HepG2 (cell line): ENCODE measurements around the gene HDGF. TPM values are rescaled to one million over a fixed set of nuclear protein-coding genes. Genes with fewer than 3 reads are reported as not detected.

ENCODE experiments used
- CEBPG ChIP-seq: IDR thresholded peaks from 2 replicates; pipeline ENCODE4 v1.6.1; 2016
- ETV5 ChIP-seq: IDR thresholded peaks from 2 replicates; pipeline ENCODE4 v1.6.1; 2018; ENCODE audit warnings: missing biosample characterization, missing genetic modification reagents, inconsistent platforms, borderline replicate concordance
- KDM5B ChIP-seq: sonication (generic); formaldehyde crosslinking; IDR thresholded peaks from 2 replicates; pipeline ENCODE4 v1.4.0; 2020; ENCODE audit warnings: missing genetic modification reagents, mild to moderate bottlenecking, borderline replicate concordance
- LCORL ChIP-seq, 2 experiments: fragments of 450-650 bp in 1 of 2; sonication (generic) in 1 of 2; formaldehyde crosslinking in 1 of 2; IDR thresholded peaks; 2 replicates each; pipeline versions ENCODE4 v1.5.0 to v1.6.1; 2017 to 2020; ENCODE audit warnings: antibody characterized with exemption in 1 of 2, missing genetic modification reagents in 1 of 2
- MED1 ChIP-seq: sonication (generic); formaldehyde crosslinking; IDR thresholded peaks from 2 replicates; pipeline ENCODE4 v1.4.0; 2020; ENCODE audit warnings: missing genetic modification reagents
- POGZ ChIP-seq: sonication (generic); formaldehyde crosslinking; IDR thresholded peaks from 2 replicates; pipeline ENCODE4 v1.4.0; 2020; ENCODE audit warnings: mild to moderate bottlenecking, missing genetic modification reagents
- ZNF121 ChIP-seq: sonication (generic); formaldehyde crosslinking; IDR thresholded peaks from 2 replicates; pipeline ENCODE4 v1.5.0; 2020; ENCODE audit warnings: mild to moderate bottlenecking, missing genetic modification reagents
- ZNF3 ChIP-seq: IDR thresholded peaks from 2 replicates; pipeline ENCODE4 v1.7.0; 2017; ENCODE audit warnings: inconsistent platforms
- ZNF572 ChIP-seq: sonication (generic); formaldehyde crosslinking; IDR thresholded peaks from 2 replicates; pipeline ENCODE4 v1.5.1; 2020; ENCODE audit warnings: mild to moderate bottlenecking, missing genetic modification reagents
- ZSCAN31 ChIP-seq: sonication (generic); formaldehyde crosslinking; IDR thresholded peaks from 2 replicates; pipeline ENCODE4 v1.5.0; 2020; ENCODE audit warnings: low read depth, mild to moderate bottlenecking, missing genetic modification reagents
- polyA plus RNA-seq, 8 experiments: library from polyadenylated mRNA; depleted of rRNA in 3 of 8; stranded (reverse) in 7 of 8; unstranded in 1 of 8; fragments of >200 nt; fragmentation: Illumina TruSeq in 4 of 8; extraction: Trizol in 4 of 8; gene quantifications; 2 replicates each; pipeline versions ENCODE4 v1.2.1 to v1.2.3, GENCODE V29; 2011 to 2016; ENCODE audit warnings: low read depth in 4 of 8, missing spikeins in 1 of 8, mixed read lengths in 1 of 8; ENCODE audit not compliant: insufficient read depth in 1 of 8
- total RNA-seq, 5 experiments: library from RNA; depleted of rRNA; stranded (reverse); fragments of >200 nt; fragmentation: Illumina TruSeq; extraction: Trizol; gene quantifications; 2 replicates each; pipeline ENCODE4 v1.2.3, GENCODE V29; 2016; ENCODE audit warnings: low read depth in 1 of 5
- TF ChIP-seq, protein P1 (sequence below): IDR thresholded peaks from 2 replicates; pipeline ENCODE4 v1.6.1; 2016; ENCODE audit warnings: mild to moderate bottlenecking
- TF ChIP-seq, protein P2 (sequence below): sonication (generic); formaldehyde crosslinking; IDR thresholded peaks from 2 replicates; pipeline ENCODE4 v1.4.0; 2020; ENCODE audit warnings: missing genetic modification reagents
- TF ChIP-seq, protein P3 (sequence below): IDR thresholded peaks from 2 replicates; pipeline ENCODE4 v1.6.1; 2016; ENCODE audit warnings: missing genetic modification reagents, missing compliant biosample characterization
- TF ChIP-seq, protein P4 (sequence below): sonication (generic); formaldehyde crosslinking; IDR thresholded peaks from 2 replicates; pipeline ENCODE4 v1.4.0; 2020; ENCODE audit warnings: missing genetic modification reagents, borderline replicate concordance
- TF ChIP-seq, protein P5 (sequence below): sonication (generic); formaldehyde crosslinking; IDR thresholded peaks from 2 replicates; pipeline ENCODE4 v1.8.1; 2023; ENCODE audit warnings: mild to moderate bottlenecking, moderate library complexity, missing genetic modification reagents
- TF ChIP-seq, protein P6 (sequence below): IDR thresholded peaks from 2 replicates; pipeline ENCODE4 v1.6.1; 2016; ENCODE audit warnings: low read depth, borderline replicate concordance
- TF ChIP-seq, protein P7 (sequence below): sonication (generic); formaldehyde crosslinking; IDR thresholded peaks from 2 replicates; pipeline ENCODE4 v1.5.1; 2020; ENCODE audit warnings: missing genetic modification reagents, mild to moderate bottlenecking, borderline replicate concordance

The HDGF gene
- total and polyA plus RNA-seq, 2 of the 13 experiments (the other 11 are each of a cell fraction or from before 2014, with no cell fraction given): 156 to 196 TPM

DNA sequence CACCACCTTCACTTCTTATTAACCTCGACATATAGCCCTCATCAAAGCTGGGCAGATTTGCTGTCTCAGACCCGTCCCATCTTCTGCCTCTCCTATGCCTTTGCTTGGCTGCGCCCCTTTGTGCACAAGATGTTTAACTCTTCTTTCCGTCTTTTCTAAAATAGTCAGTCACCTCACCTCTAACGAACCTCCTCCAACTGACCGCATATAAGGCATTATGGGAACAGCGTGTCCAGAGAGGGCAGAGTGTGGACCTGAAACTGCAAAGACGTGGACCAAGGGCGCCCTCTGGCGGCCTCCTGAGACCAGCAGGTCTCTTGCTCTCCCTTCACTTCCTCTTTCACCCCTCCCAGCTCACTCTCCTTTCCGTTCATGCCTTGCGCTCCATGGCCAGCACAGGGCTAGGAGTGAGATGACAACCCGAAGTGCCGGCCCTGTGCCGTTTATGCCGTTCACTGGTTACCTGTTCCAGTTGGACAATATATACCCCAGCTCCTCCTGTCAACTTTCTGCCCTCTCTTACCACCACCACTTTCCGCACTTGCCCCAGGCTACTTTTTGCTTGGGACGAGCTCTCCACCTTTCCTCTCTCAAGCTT, 25.7 kb downstream of the HDGF start (continued):
- TF ChIP-seq, protein P1, sequence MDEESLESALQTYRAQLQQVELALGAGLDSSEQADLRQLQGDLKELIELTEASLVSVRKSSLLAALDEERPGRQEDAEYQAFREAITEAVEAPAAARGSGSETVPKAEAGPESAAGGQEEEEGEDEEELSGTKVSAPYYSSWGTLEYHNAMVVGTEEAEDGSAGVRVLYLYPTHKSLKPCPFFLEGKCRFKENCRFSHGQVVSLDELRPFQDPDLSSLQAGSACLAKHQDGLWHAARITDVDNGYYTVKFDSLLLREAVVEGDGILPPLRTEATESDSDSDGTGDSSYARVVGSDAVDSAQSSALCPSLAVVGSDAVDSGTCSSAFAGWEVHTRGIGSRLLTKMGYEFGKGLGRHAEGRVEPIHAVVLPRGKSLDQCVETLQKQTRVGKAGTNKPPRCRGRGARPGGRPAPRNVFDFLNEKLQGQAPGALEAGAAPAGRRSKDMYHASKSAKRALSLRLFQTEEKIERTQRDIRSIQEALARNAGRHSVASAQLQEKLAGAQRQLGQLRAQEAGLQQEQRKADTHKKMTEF (CRISPR knock-in tag): peak; percentile 55
- TF ChIP-seq POGZ (CRISPR knock-in tag): 0 out of 2 replicates have a peak, but pooled peaks have one; percentile 40
- TF ChIP-seq ZNF121: no peak
- TF ChIP-seq, protein P2, sequence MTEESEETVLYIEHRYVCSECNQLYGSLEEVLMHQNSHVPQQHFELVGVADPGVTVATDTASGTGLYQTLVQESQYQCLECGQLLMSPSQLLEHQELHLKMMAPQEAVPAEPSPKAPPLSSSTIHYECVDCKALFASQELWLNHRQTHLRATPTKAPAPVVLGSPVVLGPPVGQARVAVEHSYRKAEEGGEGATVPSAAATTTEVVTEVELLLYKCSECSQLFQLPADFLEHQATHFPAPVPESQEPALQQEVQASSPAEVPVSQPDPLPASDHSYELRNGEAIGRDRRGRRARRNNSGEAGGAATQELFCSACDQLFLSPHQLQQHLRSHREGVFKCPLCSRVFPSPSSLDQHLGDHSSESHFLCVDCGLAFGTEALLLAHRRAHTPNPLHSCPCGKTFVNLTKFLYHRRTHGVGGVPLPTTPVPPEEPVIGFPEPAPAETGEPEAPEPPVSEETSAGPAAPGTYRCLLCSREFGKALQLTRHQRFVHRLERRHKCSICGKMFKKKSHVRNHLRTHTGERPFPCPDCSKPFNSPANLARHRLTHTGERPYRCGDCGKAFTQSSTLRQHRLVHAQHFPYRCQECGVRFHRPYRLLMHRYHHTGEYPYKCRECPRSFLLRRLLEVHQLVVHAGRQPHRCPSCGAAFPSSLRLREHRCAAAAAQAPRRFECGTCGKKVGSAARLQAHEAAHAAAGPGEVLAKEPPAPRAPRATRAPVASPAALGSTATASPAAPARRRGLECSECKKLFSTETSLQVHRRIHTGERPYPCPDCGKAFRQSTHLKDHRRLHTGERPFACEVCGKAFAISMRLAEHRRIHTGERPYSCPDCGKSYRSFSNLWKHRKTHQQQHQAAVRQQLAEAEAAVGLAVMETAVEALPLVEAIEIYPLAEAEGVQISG (CRISPR knock-in tag): peak; percentile 81
- TF ChIP-seq ETV5 (CRISPR knock-in tag): peak; percentile 79
- TF ChIP-seq, protein P3, sequence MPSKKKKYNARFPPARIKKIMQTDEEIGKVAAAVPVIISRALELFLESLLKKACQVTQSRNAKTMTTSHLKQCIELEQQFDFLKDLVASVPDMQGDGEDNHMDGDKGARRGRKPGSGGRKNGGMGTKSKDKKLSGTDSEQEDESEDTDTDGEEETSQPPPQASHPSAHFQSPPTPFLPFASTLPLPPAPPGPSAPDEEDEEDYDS (CRISPR knock-in tag): no peak
- peak; percentile 45 for TF ChIP-seq MED1 (CRISPR knock-in tag)
- TF ChIP-seq ZNF572: peak; percentile 72; the same call in 1 of the 2 replicates
- peak; percentile 22; the same call in 1 of the 2 replicates for TF ChIP-seq KDM5B (CRISPR knock-in tag)
- TF ChIP-seq LCORL (IDR thresholded peaks at IDR 0.05): no peak
- 0 out of 2 replicates have a peak, but pooled peaks have one; percentile 39 for TF ChIP-seq LCORL (CRISPR knock-in tag; IDR thresholded peaks at IDR 0.05)
- TF ChIP-seq, protein P4, sequence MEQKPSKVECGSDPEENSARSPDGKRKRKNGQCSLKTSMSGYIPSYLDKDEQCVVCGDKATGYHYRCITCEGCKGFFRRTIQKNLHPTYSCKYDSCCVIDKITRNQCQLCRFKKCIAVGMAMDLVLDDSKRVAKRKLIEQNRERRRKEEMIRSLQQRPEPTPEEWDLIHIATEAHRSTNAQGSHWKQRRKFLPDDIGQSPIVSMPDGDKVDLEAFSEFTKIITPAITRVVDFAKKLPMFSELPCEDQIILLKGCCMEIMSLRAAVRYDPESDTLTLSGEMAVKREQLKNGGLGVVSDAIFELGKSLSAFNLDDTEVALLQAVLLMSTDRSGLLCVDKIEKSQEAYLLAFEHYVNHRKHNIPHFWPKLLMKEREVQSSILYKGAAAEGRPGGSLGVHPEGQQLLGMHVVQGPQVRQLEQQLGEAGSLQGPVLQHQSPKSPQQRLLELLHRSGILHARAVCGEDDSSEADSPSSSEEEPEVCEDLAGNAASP: peak; percentile 20; the same call in 1 of the 2 replicates
- TF ChIP-seq, protein P5, sequence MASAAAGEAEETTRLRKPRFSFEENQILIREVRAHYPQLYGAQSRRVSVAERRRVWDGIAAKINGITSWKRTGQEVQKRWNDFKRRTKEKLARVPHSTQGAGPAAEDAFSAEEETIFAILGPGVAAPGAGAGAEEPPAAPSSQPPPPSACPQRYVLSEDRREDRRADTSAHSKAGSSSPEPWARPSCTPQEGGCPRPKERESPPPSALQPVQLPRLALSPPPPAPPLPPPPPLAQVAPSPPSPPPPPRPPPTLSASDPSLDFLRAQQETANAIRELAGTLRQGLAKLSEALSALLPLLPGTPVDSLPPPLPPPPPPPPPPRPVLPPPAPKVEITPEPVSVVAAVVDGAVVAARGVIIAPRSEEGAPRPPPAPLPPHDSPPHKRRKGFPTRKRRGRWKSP (CRISPR knock-in tag): 0 out of 2 replicates have a peak, but pooled peaks have one; percentile 26
- TF ChIP-seq, protein P6, sequence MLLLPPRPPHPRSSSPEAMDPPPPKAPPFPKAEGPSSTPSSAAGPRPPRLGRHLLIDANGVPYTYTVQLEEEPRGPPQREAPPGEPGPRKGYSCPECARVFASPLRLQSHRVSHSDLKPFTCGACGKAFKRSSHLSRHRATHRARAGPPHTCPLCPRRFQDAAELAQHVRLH (CRISPR knock-in tag): 0 out of 2 replicates have a peak, but pooled peaks have one; percentile 46
- TF ChIP-seq ZNF3 (CRISPR knock-in tag): no peak
- TF ChIP-seq CEBPG (CRISPR knock-in tag): no peak
- TF ChIP-seq, protein P7, sequence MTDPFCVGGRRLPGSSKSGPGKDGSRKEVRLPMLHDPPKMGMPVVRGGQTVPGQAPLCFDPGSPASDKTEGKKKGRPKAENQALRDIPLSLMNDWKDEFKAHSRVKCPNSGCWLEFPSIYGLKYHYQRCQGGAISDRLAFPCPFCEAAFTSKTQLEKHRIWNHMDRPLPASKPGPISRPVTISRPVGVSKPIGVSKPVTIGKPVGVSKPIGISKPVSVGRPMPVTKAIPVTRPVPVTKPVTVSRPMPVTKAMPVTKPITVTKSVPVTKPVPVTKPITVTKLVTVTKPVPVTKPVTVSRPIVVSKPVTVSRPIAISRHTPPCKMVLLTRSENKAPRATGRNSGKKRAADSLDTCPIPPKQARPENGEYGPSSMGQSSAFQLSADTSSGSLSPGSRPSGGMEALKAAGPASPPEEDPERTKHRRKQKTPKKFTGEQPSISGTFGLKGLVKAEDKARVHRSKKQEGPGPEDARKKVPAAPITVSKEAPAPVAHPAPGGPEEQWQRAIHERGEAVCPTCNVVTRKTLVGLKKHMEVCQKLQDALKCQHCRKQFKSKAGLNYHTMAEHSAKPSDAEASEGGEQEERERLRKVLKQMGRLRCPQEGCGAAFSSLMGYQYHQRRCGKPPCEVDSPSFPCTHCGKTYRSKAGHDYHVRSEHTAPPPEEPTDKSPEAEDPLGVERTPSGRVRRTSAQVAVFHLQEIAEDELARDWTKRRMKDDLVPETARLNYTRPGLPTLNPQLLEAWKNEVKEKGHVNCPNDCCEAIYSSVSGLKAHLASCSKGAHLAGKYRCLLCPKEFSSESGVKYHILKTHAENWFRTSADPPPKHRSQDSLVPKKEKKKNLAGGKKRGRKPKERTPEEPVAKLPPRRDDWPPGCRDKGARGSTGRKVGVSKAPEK: peak; percentile 44; the same call in 1 of the 2 replicates
- TF ChIP-seq ZSCAN31 (CRISPR knock-in tag): peak; percentile 26; the same call in 1 of the 2 replicates
